IMR-90 (cell line): ENCODE data around the gene SLC2A13. TPM values are rescaled to one million over a fixed set of nuclear protein-coding genes. Genes with fewer than 3 reads are reported as not detected.

Source experiments
- ATAC-seq: fragments of 200-7000 bp; cut with Tn5 transposase; 2 replicates; pipeline ENCODE4 v1.9.1; 2020; ENCODE audit warnings: low read depth, mild to moderate bottlenecking, moderate library complexity
- BruUV-seq: library from RNA; stranded (reverse); fragments of 400-500 nt; replicated peaks from 2 replicates; lab custom pipeline; 2021; lab: Mats Ljungman, UMichigan
- CTCF ChIA-PET: fragments of 300-600 bp; formaldehyde crosslinking; extraction: SDS; loops from one replicate; lab custom pipeline; 2021; ENCODE audit warnings: antibody characterized with exemption; lab: Yijun Ruan, JAX
- POLR2A ChIA-PET: fragments of 300-600 bp; sonication (Branson Sonifier 250); formaldehyde crosslinking; loops from one replicate; lab custom pipeline; 2022; ENCODE audit warnings: antibody characterized with exemption; ENCODE audit not compliant: unreplicated experiment; lab: Charles Lee
- DNase-seq: peaks from one replicate; pipeline ENCODE4 v3.0.0; 2013
- H2AFZ ChIP-seq: replicated peaks from 2 replicates; pipeline ENCODE3; 2013; ENCODE audit warnings: low read length, mild to moderate bottlenecking; ENCODE audit not compliant: poor library complexity
- H2AK5ac ChIP-seq: 2 replicates; pipeline ENCODE4 v1.6.1; 2013; ENCODE audit warnings: low read depth, low read length, inconsistent platforms
- H2AK9ac ChIP-seq: replicated peaks from 2 replicates; pipeline ENCODE3; 2013; ENCODE audit warnings: mild to moderate bottlenecking, low read depth, low read length, moderate library complexity; ENCODE audit not compliant: poor library complexity
- H2BK120ac ChIP-seq: 2 replicates; pipeline ENCODE4 v1.6.1; 2013; ENCODE audit warnings: low read depth, low read length, inconsistent platforms
- H2BK15ac ChIP-seq: 3 replicates; pipeline ENCODE4 v1.6.1; 2013; ENCODE audit warnings: low read depth, low read length, inconsistent platforms
- H2BK20ac ChIP-seq: 2 replicates; pipeline ENCODE4 v1.6.1; 2013; ENCODE audit warnings: low read depth, mild to moderate bottlenecking, inconsistent platforms, low read length, moderate library complexity
- H2BK5ac ChIP-seq: 2 replicates; pipeline ENCODE4 v1.6.1; 2013; ENCODE audit warnings: mild to moderate bottlenecking, low read depth, low read length, inconsistent platforms; ENCODE audit not compliant: poor library complexity, severe bottlenecking
- H3K14ac ChIP-seq: replicated peaks from 2 replicates; pipeline ENCODE4 v1.6.1; 2013; ENCODE audit warnings: low read depth, low read length, inconsistent platforms
- H3K18ac ChIP-seq: 2 replicates; pipeline ENCODE4 v1.6.1; 2013; ENCODE audit warnings: low read depth, low read length, control low read depth
- H3K23ac ChIP-seq: 2 replicates; pipeline ENCODE4 v1.6.1; 2013; ENCODE audit warnings: low read depth, low read length, inconsistent platforms
- H3K27ac ChIP-seq: 2 replicates; pipeline ENCODE4 v1.5.1; 2013; ENCODE audit warnings: mild to moderate bottlenecking, control low read depth, low read length; ENCODE audit not compliant: insufficient read depth
- H3K27me3 ChIP-seq: 2 replicates; pipeline ENCODE4 v1.6.1; 2013; ENCODE audit warnings: low read length; ENCODE audit not compliant: control insufficient read depth, insufficient read depth
- H3K36me3 ChIP-seq: 2 replicates; pipeline ENCODE4 v1.6.1; 2013; ENCODE audit warnings: low read length, mixed read lengths; ENCODE audit not compliant: control insufficient read depth, insufficient read depth
- H3K4ac ChIP-seq: 2 replicates; pipeline ENCODE4 v1.6.1; 2013; ENCODE audit warnings: low read depth, low read length, inconsistent platforms
- H3K4me1 ChIP-seq: 2 replicates; pipeline ENCODE4 v1.6.1; 2013; ENCODE audit warnings: low read length, mixed read lengths; ENCODE audit not compliant: control insufficient read depth, insufficient read depth
- H3K4me2 ChIP-seq: 2 replicates; pipeline ENCODE4 v1.6.1; 2013; ENCODE audit warnings: low read depth, mild to moderate bottlenecking, control low read depth, low read length, moderate library complexity
- H3K4me3 ChIP-seq: 2 replicates; pipeline ENCODE4 v1.5.1; 2013; ENCODE audit warnings: low read depth, mild to moderate bottlenecking, control low read depth, low read length, moderate library complexity; ENCODE audit not compliant: insufficient read depth
- H3K56ac ChIP-seq: 2 replicates; pipeline ENCODE4 v1.6.1; 2013; ENCODE audit warnings: low read length, inconsistent platforms; ENCODE audit not compliant: insufficient read depth; ENCODE audit errors: extremely low read depth
- H3K79me1 ChIP-seq, 2 experiments: 2 replicates each; pipeline ENCODE4 v1.6.1; 2013; ENCODE audit warnings: low read length in 2 of 2, inconsistent platforms in 1 of 2, low read depth in 1 of 2
- H3K9ac ChIP-seq: 2 replicates; pipeline ENCODE4 v1.6.1; 2013; ENCODE audit warnings: low read depth, low read length, control low read depth
- H3K9me1 ChIP-seq: 2 replicates; pipeline ENCODE4 v1.6.1; 2013; ENCODE audit warnings: low read length, inconsistent platforms; ENCODE audit not compliant: insufficient read depth
- H3K9me3 ChIP-seq: 2 replicates; pipeline ENCODE4 v1.6.1; 2013; ENCODE audit warnings: low read length; ENCODE audit not compliant: control insufficient read depth, insufficient read depth
- H4K20me1 ChIP-seq: 2 replicates; pipeline ENCODE4 v1.6.1; 2013; ENCODE audit warnings: low read length, inconsistent platforms; ENCODE audit not compliant: insufficient read depth
- H4K5ac ChIP-seq: 2 replicates; pipeline ENCODE4 v1.6.1; 2013; ENCODE audit warnings: mild to moderate bottlenecking, low read depth, low read length, control low read depth
- H4K8ac ChIP-seq, 2 experiments: 2 replicates each; pipeline ENCODE4 v1.6.1; 2013; ENCODE audit warnings: low read depth in 2 of 2, low read length in 2 of 2, control low read depth in 1 of 2, inconsistent platforms in 1 of 2
- H4K91ac ChIP-seq: 2 replicates; pipeline ENCODE4 v1.6.1; 2013; ENCODE audit warnings: low read depth, low read length, inconsistent platforms; ENCODE audit not compliant: insufficient read depth
- BHLHE40 ChIP-seq: fragments of 150-350 bp; IDR thresholded peaks from 2 replicates; pipeline ENCODE4 v1.6.1; 2016; ENCODE audit warnings: mild to moderate bottlenecking, low read depth, low read length
- CEBPB ChIP-seq: IDR thresholded peaks from 2 replicates; pipeline ENCODE4 v1.6.1; 2012; ENCODE audit warnings: low read depth, low read length, improper control_type of control experiment
- CHD1 ChIP-seq: IDR thresholded peaks from 2 replicates; pipeline ENCODE4 v1.6.1; 2012; ENCODE audit warnings: low read depth, low read length, improper control_type of control experiment
- FOS ChIP-seq: fragments of 150-350 bp; IDR thresholded peaks from 2 replicates; pipeline ENCODE4 v1.6.1; 2016; ENCODE audit warnings: low read depth, low read length
- MAFK ChIP-seq: IDR thresholded peaks from 2 replicates; pipeline ENCODE4 v1.6.1; 2012; ENCODE audit warnings: low read depth, low read length, improper control_type of control experiment
- MAZ ChIP-seq: IDR thresholded peaks from 2 replicates; pipeline ENCODE4 v1.6.1; 2012; ENCODE audit warnings: low read depth, mild to moderate bottlenecking, low read length, improper control_type of control experiment, moderate library complexity, borderline replicate concordance
- MXI1 ChIP-seq: IDR thresholded peaks from 2 replicates; pipeline ENCODE4 v1.6.1; 2012; ENCODE audit warnings: low read depth, mild to moderate bottlenecking, low read length, moderate library complexity, borderline replicate concordance
- NFE2L2 ChIP-seq: fragments of 150-350 bp; IDR thresholded peaks from 2 replicates; pipeline ENCODE4 v1.6.1; 2016; ENCODE audit warnings: low read depth, mild to moderate bottlenecking, low read length
- POLR2A ChIP-seq: IDR thresholded peaks from 2 replicates; pipeline ENCODE4 v1.6.1; 2012; ENCODE audit warnings: mild to moderate bottlenecking, low read depth, low read length
- RAD21 ChIP-seq: IDR thresholded peaks from 2 replicates; pipeline ENCODE4 v1.6.1; 2012; ENCODE audit warnings: low read length, improper control_type of control experiment
- RCOR1 ChIP-seq: IDR thresholded peaks from 2 replicates; pipeline ENCODE4 v1.6.1; 2012; ENCODE audit warnings: mild to moderate bottlenecking, low read length, improper control_type of control experiment; ENCODE audit not compliant: insufficient replicate concordance
- RFX5 ChIP-seq: IDR thresholded peaks from 2 replicates; pipeline ENCODE4 v1.8.0; 2012; ENCODE audit warnings: low read depth, mild to moderate bottlenecking, low read length, moderate library complexity
- SMC3 ChIP-seq: fragments of 150-350 bp; IDR thresholded peaks from 2 replicates; pipeline ENCODE4 v1.6.1; 2016; ENCODE audit warnings: low read depth, mild to moderate bottlenecking, antibody characterized with exemption, low read length, moderate library complexity
- WGBS, 2 experiments: methylation state at CpG; one replicate each; pipeline versions ENCODE4 v1.1.5 to v1.1.7; 2013; ENCODE audit warnings: missing lambda C conversion rate in 2 of 2; ENCODE audit not compliant: insufficient read length in 1 of 2; ENCODE audit errors: extremely low coverage in 2 of 2; 5-methylcytosine and 5-hydroxymethylcytosine counted together
- dilution Hi-C: fragments of 300-500 bp; cut with HindIII; formaldehyde crosslinking; loops from one replicate; pipeline ENCODE4 v1.14.3; 2018; ENCODE audit warnings: low sequenced_read_pairs; ENCODE audit not compliant: unreplicated experiment
- in situ Hi-C: fragments of 300-500 bp; cut with MboI; formaldehyde crosslinking; loops from 3 replicates; pipeline ENCODE4 v1.14.3; 2019; ENCODE audit warnings: low sequenced_read_pairs, inconsistent platforms, mixed read lengths
- intact Hi-C: fragments of 100-400 bp; cut with micrococcal nuclease; formaldehyde crosslinking; loops from 2 replicates; pipeline ENCODE4 v1.10.0; 2022
- polyA plus RNA-seq, 3 experiments: library from polyadenylated mRNA; depleted of rRNA; stranded (reverse); fragments of >200 nt; gene quantifications; 2 replicates each; pipeline ENCODE4 v1.2.3, GENCODE V29; 2012; ENCODE audit warnings: low replicate concordance in 1 of 3
- total RNA-seq: library from RNA; depleted of rRNA; stranded (reverse); fragments of >200 nt; gene quantifications from 2 replicates; pipeline ENCODE4 v1.2.3, GENCODE V29; 2012
- TF ChIP-seq, protein P1 (sequence below): fragments of 150-350 bp; IDR thresholded peaks from 2 replicates; pipeline ENCODE4 v1.6.1; 2016; ENCODE audit warnings: low read depth, mild to moderate bottlenecking, low read length, moderate library complexity, borderline replicate concordance
- TF ChIP-seq, protein P2 (sequence below): fragments of 150-350 bp; IDR thresholded peaks from 2 replicates; pipeline ENCODE4 v1.6.1; 2017; ENCODE audit warnings: mild to moderate bottlenecking, antibody characterized with exemption, low read length, low read depth
- TF ChIP-seq, protein P3 (sequence below): conservative IDR thresholded peaks from 2 replicates; pipeline ENCODE4 v1.5.1; 2012; ENCODE audit warnings: mild to moderate bottlenecking, low read depth, low read length, improper control_type of control experiment

The SLC2A13 gene
- total and polyA plus RNA-seq, 2 of the 4 experiments (the other 2 are of a cell fraction): 1.5 to 3.9 TPM

DNA sequence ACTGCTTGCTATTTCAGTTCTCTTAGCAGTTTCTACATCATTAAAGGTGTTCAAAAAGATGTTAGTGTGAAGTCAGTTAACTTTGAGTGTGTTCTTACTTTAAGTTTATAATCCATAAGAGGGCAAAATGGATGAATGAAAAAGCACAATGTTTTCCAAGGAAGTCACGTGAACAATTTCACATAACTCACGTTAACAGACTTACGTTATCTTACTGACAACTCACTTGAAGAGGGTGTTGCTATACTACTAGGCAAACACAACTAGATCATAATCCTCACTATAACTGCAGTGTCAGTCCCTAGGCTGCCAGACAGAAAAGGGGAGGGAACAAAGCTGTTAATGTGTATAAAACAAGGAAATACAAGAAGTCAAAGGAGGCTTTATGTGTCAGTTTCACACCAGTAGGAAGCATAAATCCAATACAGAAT, 6.4 kb downstream of the SLC2A13 start:
- TF ChIP-seq MAZ: no peak
- no peak for TF ChIP-seq CEBPB
- TF ChIP-seq MXI1: no peak
- no peak for TF ChIP-seq CHD1
- no peak for TF ChIP-seq FOS
- TF ChIP-seq RFX5: no peak
- no peak for TF ChIP-seq NFE2L2
- TF ChIP-seq MAFK: no peak
- TF ChIP-seq SMC3: no peak
- TF ChIP-seq RAD21: no peak
- no peak for TF ChIP-seq POLR2A
- TF ChIP-seq BHLHE40: no peak
- TF ChIP-seq, protein P1, sequence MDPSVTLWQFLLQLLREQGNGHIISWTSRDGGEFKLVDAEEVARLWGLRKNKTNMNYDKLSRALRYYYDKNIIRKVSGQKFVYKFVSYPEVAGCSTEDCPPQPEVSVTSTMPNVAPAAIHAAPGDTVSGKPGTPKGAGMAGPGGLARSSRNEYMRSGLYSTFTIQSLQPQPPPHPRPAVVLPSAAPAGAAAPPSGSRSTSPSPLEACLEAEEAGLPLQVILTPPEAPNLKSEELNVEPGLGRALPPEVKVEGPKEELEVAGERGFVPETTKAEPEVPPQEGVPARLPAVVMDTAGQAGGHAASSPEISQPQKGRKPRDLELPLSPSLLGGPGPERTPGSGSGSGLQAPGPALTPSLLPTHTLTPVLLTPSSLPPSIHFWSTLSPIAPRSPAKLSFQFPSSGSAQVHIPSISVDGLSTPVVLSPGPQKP: no peak
- TF ChIP-seq, protein P2, sequence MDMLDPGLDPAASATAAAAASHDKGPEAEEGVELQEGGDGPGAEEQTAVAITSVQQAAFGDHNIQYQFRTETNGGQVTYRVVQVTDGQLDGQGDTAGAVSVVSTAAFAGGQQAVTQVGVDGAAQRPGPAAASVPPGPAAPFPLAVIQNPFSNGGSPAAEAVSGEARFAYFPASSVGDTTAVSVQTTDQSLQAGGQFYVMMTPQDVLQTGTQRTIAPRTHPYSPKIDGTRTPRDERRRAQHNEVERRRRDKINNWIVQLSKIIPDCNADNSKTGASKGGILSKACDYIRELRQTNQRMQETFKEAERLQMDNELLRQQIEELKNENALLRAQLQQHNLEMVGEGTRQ: no peak
- TF ChIP-seq, protein P3, sequence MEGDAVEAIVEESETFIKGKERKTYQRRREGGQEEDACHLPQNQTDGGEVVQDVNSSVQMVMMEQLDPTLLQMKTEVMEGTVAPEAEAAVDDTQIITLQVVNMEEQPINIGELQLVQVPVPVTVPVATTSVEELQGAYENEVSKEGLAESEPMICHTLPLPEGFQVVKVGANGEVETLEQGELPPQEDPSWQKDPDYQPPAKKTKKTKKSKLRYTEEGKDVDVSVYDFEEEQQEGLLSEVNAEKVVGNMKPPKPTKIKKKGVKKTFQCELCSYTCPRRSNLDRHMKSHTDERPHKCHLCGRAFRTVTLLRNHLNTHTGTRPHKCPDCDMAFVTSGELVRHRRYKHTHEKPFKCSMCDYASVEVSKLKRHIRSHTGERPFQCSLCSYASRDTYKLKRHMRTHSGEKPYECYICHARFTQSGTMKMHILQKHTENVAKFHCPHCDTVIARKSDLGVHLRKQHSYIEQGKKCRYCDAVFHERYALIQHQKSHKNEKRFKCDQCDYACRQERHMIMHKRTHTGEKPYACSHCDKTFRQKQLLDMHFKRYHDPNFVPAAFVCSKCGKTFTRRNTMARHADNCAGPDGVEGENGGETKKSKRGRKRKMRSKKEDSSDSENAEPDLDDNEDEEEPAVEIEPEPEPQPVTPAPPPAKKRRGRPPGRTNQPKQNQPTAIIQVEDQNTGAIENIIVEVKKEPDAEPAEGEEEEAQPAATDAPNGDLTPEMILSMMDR: no peak
- TF ChIP-seq RCOR1: no peak
- Histone ChIP-seq H4K91ac (no peak overlapping the region), H3K9me3 (no peaks in the 10 kb centered on the region), H3K79me1 (peaks cover 0 to 5% of the 10 kb centered on the region in 2 experiments; a peak in 2 of 4 replicates), H3K56ac (no peak overlapping the region), H2AK5ac (no peak overlapping the region), H4K20me1 (no peaks in the 10 kb centered on the region), H3K9me1 (no peaks in the 10 kb centered on the region), H3K4me3 (no peak overlapping the region), H2BK20ac (no peak overlapping the region), H2BK5ac (no peak overlapping the region), H3K9ac (no peak overlapping the region), H2BK15ac (no peak overlapping the region), H3K14ac (no peak overlapping the region), H3K27ac (no peak overlapping the region), H2AFZ (no peak overlapping the region), H3K4me1 (no peaks in the 10 kb centered on the region), H3K27me3 (no peaks in the 10 kb centered on the region), H3K4ac (no peak overlapping the region), H3K18ac (no peak overlapping the region), H2BK120ac (no peak overlapping the region), H4K8ac (no peak overlapping the region), H3K23ac (no peak overlapping the region), H4K5ac (no peak overlapping the region), H3K4me2 (no peak overlapping the region), H3K36me3 (no peaks in the 10 kb centered on the region), H2AK9ac (no peak overlapping the region)
- dilution Hi-C loops: no loop called here
- POLR2A ChIA-PET: no interaction called here
- WGBS, 2 experiments: no CpG with 5 or more reads among the region's 3 CpGs
- DNase-seq (no peak), ATAC-seq (no peak)
- CTCF ChIA-PET: interaction anchor here (0.6 to 0.7 kb wide), 2 partner anchors 97 to 207 kb away, joined by 3 to 4 read pairs; no protein-coding TSS in a partner anchor
- in situ Hi-C loops: no loop called here
- no TSS peak for BruUV-seq
- intact Hi-C loops: no loop called here
